Smooth muscle cell (in vitro differentiated cells): ENCODE results near the gene OSBPL2. TPM values are rescaled to one million over a fixed set of nuclear protein-coding genes. Genes with fewer than 3 reads are reported as not detected.

Source experiments
- DNase-seq: peaks from one replicate; lab custom pipeline; 2025; ENCODE audit not compliant: unreplicated experiment; lab: John Stamatoyannopoulos, UW
- H2AFZ ChIP-seq: fragments of 200-600 bp; sonication (generic); 2 replicates; pipeline ENCODE4 v1.6.0; 2016; ENCODE audit warnings: antibody characterized with exemption, low read depth, mild to moderate bottlenecking
- H3F3A ChIP-seq: fragments of 200-600 bp; sonication (generic); 2 replicates; pipeline ENCODE4 v1.6.0; 2017; ENCODE audit warnings: antibody characterized with exemption, low read depth
- H3K27ac ChIP-seq: fragments of 200-600 bp; sonication (generic); 2 replicates; pipeline ENCODE4 v1.5.1; 2016; ENCODE audit warnings: low read depth, mild to moderate bottlenecking
- H3K27me3 ChIP-seq: fragments of 200-600 bp; sonication (generic); 2 replicates; pipeline ENCODE4 v1.6.1; 2016; ENCODE audit warnings: low read depth, mild to moderate bottlenecking
- H3K36me3 ChIP-seq: fragments of 200-600 bp; sonication (generic); 2 replicates; pipeline ENCODE4 v1.5.1; 2016; ENCODE audit warnings: low read depth
- H3K4me1 ChIP-seq: fragments of 200-600 bp; sonication (generic); 2 replicates; pipeline ENCODE4 v1.5.1; 2016; ENCODE audit warnings: low read depth
- H3K4me2 ChIP-seq: fragments of 200-600 bp; sonication (generic); 2 replicates; pipeline ENCODE4 v1.6.0; 2016; ENCODE audit warnings: mild to moderate bottlenecking
- H3K4me3 ChIP-seq: fragments of 200-600 bp; sonication (generic); 2 replicates; pipeline ENCODE4 v1.5.1; 2016; ENCODE audit warnings: mild to moderate bottlenecking
- H3K79me2 ChIP-seq: fragments of 200-600 bp; sonication (generic); 2 replicates; pipeline ENCODE4 v1.6.0; 2016; ENCODE audit warnings: low read depth, mild to moderate bottlenecking
- H3K9ac ChIP-seq: fragments of 200-600 bp; sonication (generic); 2 replicates; pipeline ENCODE4 v1.6.0; 2016; ENCODE audit warnings: low read depth
- H3K9me3 ChIP-seq: fragments of 200-600 bp; sonication (generic); replicated peaks from 2 replicates; pipeline ENCODE4 v1.5.1; 2016; ENCODE audit warnings: low read depth
- H4K20me1 ChIP-seq: fragments of 200-600 bp; sonication (generic); 2 replicates; pipeline ENCODE4 v1.6.0; 2016; ENCODE audit warnings: low read depth
- WGBS: methylation state at CpG from one replicate; pipeline ENCODE4 v1.1.7; 2016; ENCODE audit warnings: low lambda C conversion rate; 5-methylcytosine and 5-hydroxymethylcytosine counted together
- polyA plus RNA-seq: library from polyadenylated mRNA; unstranded; fragments of >200 nt; fragmentation: Nextera tagmentation; extraction: Ambion mirVana; gene quantifications from 2 replicates; pipeline ENCODE4 v1.2.1, GENCODE V29; 2016
- total RNA-seq: library from RNA; depleted of rRNA; stranded (reverse); fragments of >200 nt; gene quantifications from 2 replicates; pipeline ENCODE4 v1.2.3, GENCODE V29; 2014
- TF ChIP-seq, protein P1 (sequence below): fragments of 200-600 bp; sonication (generic); IDR thresholded peaks from 2 replicates; pipeline ENCODE4 v1.5.1; 2017; ENCODE audit warnings: borderline replicate concordance, mild to moderate bottlenecking, antibody characterized with exemption; ENCODE audit not compliant: insufficient read depth, poor library complexity, severe bottlenecking

Gene OSBPL2
- total and polyA plus RNA-seq, 2 experiments from 2014 or later = 34.3 to 37.0 TPM

DNA sequence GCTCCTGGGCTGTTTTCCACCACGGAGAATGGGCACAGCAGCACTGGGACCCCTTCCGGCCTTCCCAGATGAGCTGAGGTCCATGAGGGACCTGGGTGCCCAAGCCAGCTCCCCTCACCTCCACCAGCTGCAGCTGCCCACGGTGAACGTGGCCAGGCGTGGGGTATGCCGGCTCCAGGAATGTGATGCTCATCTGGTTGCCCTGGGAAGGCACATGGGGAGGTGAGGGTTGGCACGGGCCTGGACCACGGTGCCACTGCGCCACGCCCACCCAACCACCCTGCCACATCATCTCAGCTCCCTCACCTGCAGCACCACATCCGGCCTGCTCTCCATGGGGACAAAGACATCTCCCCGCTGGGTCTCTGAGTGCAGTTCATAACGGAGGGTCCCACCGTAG lies 88.2 kb downstream of the OSBPL2 start:
- Histone ChIP-seq H3K27me3 (no peaks in the 10 kb centered on the region), H3F3A (no peaks in the 10 kb centered on the region), H3K36me3 (no peaks in the 10 kb centered on the region), H3K4me3 (no peak overlapping the region), H3K9me3 (no peaks in the 10 kb centered on the region), H3K27ac (no peak overlapping the region), H3K9ac (no peak overlapping the region), H4K20me1 (no peaks in the 10 kb centered on the region), H3K4me1 (no peaks in the 10 kb centered on the region), H2AFZ (no peak overlapping the region), H3K79me2 (no peaks in the 10 kb centered on the region), H3K4me2 (no peak overlapping the region)
- TF ChIP-seq, protein P1, sequence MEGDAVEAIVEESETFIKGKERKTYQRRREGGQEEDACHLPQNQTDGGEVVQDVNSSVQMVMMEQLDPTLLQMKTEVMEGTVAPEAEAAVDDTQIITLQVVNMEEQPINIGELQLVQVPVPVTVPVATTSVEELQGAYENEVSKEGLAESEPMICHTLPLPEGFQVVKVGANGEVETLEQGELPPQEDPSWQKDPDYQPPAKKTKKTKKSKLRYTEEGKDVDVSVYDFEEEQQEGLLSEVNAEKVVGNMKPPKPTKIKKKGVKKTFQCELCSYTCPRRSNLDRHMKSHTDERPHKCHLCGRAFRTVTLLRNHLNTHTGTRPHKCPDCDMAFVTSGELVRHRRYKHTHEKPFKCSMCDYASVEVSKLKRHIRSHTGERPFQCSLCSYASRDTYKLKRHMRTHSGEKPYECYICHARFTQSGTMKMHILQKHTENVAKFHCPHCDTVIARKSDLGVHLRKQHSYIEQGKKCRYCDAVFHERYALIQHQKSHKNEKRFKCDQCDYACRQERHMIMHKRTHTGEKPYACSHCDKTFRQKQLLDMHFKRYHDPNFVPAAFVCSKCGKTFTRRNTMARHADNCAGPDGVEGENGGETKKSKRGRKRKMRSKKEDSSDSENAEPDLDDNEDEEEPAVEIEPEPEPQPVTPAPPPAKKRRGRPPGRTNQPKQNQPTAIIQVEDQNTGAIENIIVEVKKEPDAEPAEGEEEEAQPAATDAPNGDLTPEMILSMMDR = no peak
- DNase-seq = no peak
- 92% methylated on average over 12 of the region's 14 CpGs for WGBS

GRCh38 chr20:62326959-62327725 lies 88.8 kb downstream of the OSBPL2 start:
- TF ChIP-seq, protein P1 = no peak
- H3F3A ChIP-seq = no peaks in the 10 kb centered on the region
- no peaks in the 10 kb centered on the region for H3K27me3 ChIP-seq
- no peak overlapping the region for H3K4me2 ChIP-seq
- no peaks in the 10 kb centered on the region for H4K20me1 ChIP-seq
- WGBS = 90% methylated on average over 26 of the region's 30 CpGs
- H2AFZ ChIP-seq = no peak overlapping the region
- DNase-seq = no peak
- H3K4me1 ChIP-seq = no peaks in the 10 kb centered on the region
- H3K9ac ChIP-seq = no peak overlapping the region
- no peak overlapping the region for H3K27ac ChIP-seq
- H3K36me3 ChIP-seq = no peaks in the 10 kb centered on the region
- no peaks in the 10 kb centered on the region for H3K9me3 ChIP-seq
- no peaks in the 10 kb centered on the region for H3K79me2 ChIP-seq
- no peak overlapping the region for H3K4me3 ChIP-seq

- DNase-seq = no peak
- no peak overlapping the region for H3K27ac ChIP-seq
- H3K36me3 ChIP-seq = no peaks in the 10 kb centered on the region
- H3K4me1 ChIP-seq = no peaks in the 10 kb centered on the region
- H4K20me1 ChIP-seq = no peaks in the 10 kb centered on the region
- no peaks in the 10 kb centered on the region for H3K9me3 ChIP-seq
- no peaks in the 10 kb centered on the region for H3K79me2 ChIP-seq
- no peaks in the 10 kb centered on the region for H3F3A ChIP-seq
- no peak overlapping the region for H3K4me3 ChIP-seq
- H3K27me3 ChIP-seq = no peaks in the 10 kb centered on the region
- TF ChIP-seq, protein P1 = no peak
- H3K4me2 ChIP-seq = no peak overlapping the region
- 94% methylated on average over 33 of the region's 33 CpGs for WGBS
- H2AFZ ChIP-seq = no peak overlapping the region
- no peak overlapping the region for H3K9ac ChIP-seq
These were observed 89.6 kb downstream of the OSBPL2 start for GRCh38 chr20:62327726-62328495.
